PC-3 (cell line): ENCODE data around the gene RPL22.

Source experiments
- EZH2 ChIP-seq: fragments of 300-600 bp; sonication (generic); IDR thresholded peaks from one replicate; pipeline ENCODE4 v1.6.1; 2017; ENCODE audit warnings: antibody characterized with exemption, mild to moderate bottlenecking, low read length; ENCODE audit not compliant: unreplicated experiment
- EZH2phosphoT487 ChIP-seq: fragments of 300-600 bp; sonication (generic); IDR thresholded peaks from 2 replicates; pipeline ENCODE4 v1.6.1; 2018; ENCODE audit warnings: mild to moderate bottlenecking, antibody characterized with exemption, low read length, borderline replicate concordance
- TF ChIP-seq, protein P1 (sequence below): fragments of 300-600 bp; sonication (generic); conservative IDR thresholded peaks from 2 replicates; pipeline ENCODE4 v1.5.1; 2017; ENCODE audit warnings: antibody characterized with exemption, low read depth, mild to moderate bottlenecking, low read length

DNA sequence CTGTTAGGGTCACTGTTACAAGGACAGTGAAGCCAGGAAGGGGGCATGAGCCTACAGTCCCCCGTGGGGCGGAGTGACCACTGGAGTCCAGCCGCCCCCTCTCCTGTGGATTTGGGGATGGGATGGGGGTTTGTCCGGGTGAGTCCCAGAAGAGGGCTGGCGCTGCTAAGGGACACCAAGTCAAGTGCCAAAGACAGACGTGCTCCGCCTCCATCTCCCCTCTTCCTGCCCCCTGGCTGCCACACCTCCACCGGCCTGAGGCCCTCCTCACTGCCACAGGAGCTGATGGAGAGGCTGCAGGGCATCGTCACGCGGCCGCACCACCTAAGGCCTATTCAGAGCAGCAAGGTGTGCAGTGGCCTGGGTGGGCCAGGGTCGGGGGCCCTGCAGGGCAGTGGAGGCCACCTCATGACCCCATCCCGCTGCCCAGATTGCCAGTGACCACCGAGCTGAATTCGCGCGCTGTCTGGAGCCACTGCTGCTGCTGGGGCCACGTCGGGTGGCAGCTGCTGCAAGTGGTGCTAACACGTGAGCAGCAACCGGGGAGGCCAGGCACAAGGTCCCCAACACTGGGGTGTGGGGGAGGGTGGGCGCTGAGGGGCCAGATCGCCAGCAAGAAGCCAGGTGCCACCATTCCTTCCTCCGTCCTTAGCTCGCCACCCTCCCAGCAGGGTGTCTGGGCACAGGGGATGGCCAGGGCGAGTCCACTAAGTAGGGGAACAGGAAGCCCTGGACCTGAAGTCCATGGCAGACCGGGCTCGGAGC, 11.4 kb upstream of the RPL22 start:
- no peak for TF ChIP-seq EZH2
- TF ChIP-seq, protein P1, sequence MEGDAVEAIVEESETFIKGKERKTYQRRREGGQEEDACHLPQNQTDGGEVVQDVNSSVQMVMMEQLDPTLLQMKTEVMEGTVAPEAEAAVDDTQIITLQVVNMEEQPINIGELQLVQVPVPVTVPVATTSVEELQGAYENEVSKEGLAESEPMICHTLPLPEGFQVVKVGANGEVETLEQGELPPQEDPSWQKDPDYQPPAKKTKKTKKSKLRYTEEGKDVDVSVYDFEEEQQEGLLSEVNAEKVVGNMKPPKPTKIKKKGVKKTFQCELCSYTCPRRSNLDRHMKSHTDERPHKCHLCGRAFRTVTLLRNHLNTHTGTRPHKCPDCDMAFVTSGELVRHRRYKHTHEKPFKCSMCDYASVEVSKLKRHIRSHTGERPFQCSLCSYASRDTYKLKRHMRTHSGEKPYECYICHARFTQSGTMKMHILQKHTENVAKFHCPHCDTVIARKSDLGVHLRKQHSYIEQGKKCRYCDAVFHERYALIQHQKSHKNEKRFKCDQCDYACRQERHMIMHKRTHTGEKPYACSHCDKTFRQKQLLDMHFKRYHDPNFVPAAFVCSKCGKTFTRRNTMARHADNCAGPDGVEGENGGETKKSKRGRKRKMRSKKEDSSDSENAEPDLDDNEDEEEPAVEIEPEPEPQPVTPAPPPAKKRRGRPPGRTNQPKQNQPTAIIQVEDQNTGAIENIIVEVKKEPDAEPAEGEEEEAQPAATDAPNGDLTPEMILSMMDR = no peak
- no peak for TF ChIP-seq EZH2phosphoT487
